Hematopoietic multipotent progenitor cell treated with erythropoietin and hydrocortisone succinate and interleukin-3 and kit ligand, for 17 days (in vitro differentiated cells): Measurements from ENCODE around the gene ECPAS.
"Not testable (repeated sequence)": the region's sequence is repeated elsewhere in the genome, so short reads cannot be mapped to it uniquely, and the experiment has no call there.

Experiments
- DNase-seq: peaks from one replicate; pipeline ENCODE4 v3.0.0-alpha.2; 2015; ENCODE audit warnings: low spot score

The ECPAS gene

DNA sequence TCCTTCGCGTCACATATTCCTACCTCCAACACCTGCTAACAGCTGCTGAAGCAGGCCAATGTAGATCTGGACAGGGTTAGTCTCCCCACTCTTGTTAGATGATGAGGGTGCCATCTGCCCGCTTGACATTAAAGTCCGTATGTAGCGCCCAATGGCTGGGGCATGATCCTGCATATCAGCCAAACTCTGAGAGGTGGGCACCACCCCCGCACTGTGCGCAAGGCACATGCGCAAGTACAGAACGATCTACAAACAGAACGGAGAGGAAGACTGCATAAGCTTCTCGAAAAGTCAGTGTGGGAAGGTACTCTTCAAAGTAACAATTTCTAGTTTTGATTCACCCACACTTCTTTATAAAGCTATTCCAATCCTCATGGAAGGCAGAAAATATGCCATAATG is 69.8 kb downstream of the ECPAS start:
- no peak for DNase-seq

- no peak for DNase-seq
These were observed 70.2 kb downstream of the ECPAS start for GRCh38 chr9:111413996-111414395.

- DNase-seq: no peak
These were observed 71.9 kb downstream of the ECPAS start for GRCh38 chr9:111412280-111412679.

DNA sequence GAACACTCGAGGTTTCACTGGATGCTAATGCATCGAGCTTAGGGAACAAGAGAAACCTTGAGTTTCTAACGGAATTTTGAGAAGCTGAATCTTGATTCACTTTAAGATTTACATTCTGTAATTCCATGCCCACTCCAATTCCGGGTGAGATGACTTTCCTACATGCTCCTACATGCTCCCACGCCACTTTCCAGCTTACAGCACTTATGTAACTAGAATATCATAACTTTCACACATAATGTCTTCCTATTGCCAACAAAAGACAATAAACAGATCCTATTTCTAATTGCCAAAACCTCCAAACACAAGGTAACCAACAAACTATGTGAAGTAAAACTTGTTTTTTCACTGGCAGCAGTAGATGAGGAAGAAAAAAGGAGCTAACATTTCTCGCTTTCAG is 72.9 kb downstream of the ECPAS start:
- DNase-seq: no peak

GRCh38 chr9:111407813-111408212 is 76.4 kb downstream of the ECPAS start:
- DNase-seq: no peak

GRCh38 chr9:111405701-111406100 is 78.5 kb downstream of the ECPAS start:
- no peak for DNase-seq

DNA sequence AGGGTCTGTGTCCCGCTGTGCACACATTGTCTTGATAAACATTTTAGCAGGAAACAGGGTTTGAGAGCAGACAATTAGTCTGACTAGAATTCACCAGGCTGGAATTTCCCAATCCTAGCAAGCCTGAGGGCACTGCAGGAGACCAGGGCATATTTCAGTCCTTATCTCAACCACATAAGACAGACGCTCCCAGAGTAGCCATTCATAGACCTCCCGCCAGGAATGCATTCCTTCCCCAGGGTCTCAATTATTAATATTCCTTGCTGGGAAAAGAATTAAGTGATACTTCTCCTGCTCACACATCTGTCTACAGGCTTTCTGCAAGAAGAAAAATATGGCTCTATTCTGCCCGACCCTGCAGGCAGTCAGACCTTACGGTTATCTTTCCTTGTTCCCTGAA is 82.7 kb downstream of the ECPAS start:
- DNase-seq: not testable (repeated sequence)

DNA sequence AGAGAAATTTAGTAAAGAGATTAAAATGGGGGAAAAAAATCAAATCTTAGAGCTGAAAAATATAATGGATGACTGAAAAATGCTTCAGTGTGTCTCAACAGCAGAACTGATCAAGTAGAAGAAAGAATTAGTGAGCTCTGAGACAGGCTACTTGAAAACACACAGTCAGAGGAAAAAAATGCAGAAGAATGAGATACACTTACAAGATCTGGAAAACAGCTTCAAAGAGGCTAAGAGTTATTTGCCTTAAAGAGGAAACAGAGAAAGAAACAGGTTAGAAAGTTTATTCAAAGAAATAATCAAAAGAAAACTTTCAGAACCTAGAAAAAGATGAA is 83.7 kb downstream of the ECPAS start:
- DNase-seq: no peak

DNA sequence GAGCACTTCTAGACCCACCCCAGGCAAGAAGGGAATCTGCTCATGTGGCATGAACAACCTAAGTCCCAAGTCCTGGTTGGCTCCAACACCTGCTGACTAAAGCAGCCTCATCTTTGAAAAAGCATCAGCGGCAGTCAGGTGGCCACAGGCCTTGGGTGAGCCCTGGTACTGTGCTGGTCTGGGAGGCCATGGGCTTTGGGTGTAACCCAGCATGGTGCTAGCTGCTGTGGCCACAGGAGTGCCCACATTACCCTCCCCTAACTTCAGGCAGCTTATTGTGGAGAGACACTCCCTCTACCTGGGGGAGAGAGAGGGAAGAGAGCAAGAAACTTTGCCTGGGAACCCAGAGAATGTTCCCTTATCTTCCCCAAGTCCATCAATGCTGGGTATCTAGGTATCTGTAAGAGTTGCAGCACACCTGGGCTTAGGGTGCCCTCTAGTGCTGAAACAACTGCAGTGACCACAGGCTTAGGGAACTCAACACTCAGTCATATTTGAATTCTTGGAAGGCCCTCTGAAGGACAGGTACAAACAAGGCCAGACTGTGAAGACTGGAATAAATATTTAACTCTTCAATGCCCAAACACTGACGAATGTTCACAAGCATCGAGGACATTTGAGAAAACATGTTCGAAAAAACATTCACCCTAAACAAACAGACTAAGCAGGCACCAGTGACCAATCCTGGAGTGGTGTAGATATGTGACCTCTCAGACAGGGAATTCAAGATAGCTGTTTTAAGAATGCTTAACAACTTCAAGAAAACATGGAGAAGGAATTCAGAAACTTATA is 84.2 kb downstream of the ECPAS start:
- peak; percentile 39 for DNase-seq

DNA sequence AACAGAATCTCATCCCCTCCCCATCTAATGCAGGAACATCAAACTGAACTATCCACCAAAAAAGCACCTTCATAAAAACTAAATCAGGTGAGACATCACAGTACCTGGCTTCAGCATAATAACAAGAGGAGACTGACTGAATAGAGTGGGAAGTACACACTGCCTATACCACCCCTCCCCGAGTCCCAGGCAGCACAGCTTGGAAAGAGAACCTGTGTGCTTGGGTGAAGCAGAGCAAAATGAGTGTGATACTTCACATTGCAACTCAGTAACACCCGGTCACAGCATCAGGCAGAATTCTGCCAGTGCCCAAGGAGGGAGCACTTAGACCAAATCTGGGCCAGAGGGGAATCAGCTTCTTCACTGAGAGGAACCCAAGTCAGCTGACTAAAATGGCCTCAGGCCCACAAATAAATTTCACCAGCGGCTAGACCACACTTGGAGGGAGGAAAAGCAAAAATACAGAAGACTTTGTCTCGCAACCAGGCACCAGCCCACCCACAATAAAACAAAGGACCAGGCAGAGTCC is 84.9 kb downstream of the ECPAS start:
- no peak for DNase-seq

GRCh38 chr9:111393971-111394370 is 90.2 kb downstream of the ECPAS start:
- DNase-seq: no peak

- no peak for DNase-seq
These were observed 94.8 kb downstream of the ECPAS start for GRCh38 chr9:111389406-111389805.

GRCh38 chr9:111386386-111386785 is 97.8 kb downstream of the ECPAS start:
- DNase-seq: no peak

- DNase-seq: no peak
These were observed 103.2 kb downstream of the ECPAS start for GRCh38 chr9:111381006-111381405.

DNA sequence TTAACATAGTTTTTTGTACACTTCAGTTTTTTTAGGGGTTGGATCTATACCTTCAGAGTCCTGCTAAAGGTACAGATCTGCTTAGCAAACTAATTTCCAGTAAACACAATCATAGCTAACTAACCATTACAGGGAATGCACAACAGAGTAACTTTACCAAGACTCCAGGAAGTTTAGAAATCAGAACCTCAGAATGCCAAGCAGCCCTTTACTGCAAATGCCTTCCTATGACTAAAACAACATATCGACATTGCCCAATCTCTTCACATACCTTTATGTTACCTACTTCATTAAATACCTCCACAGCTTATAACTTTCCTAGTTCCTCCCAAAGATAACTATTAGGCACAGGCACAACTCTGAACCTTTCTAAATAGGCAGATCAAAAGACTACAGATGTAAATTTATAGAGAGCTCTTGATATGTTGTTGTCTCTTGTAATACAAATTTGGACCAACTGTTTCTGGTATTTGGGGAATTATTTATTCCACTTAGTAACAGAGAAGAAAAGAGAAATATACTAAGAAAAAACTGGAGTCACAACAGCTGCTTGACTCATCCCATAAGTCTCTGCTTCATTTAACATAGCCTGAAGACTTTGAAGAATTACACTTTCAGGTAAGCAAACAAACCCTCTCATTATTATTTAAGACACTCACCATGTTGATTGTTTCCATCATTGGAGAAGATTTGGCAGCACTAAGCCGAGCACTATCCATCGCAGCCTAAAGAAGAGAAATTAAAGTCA is 108.2 kb downstream of the ECPAS start:
- no peak for DNase-seq

DNA sequence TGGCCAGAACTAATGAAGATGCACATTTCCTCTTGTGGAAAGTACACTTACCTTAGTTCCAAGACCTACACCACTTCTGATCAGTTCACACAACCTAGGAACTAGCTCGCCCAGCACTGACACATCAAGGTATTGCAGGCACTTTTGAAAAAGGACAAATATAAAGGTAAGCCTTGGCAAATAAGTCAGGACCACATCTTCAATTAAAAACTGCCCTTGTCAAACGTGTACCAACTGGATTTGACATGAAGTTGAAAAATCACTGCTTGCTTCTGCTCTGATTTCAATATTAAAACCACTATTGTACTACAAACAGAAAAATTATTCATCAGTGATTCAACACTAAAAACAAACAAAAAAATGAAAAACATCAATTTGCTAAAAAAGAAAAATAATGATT is 109.1 kb downstream of the ECPAS start:
- no peak for DNase-seq

GRCh38 chr9:111372297-111372696 is 111.9 kb downstream of the ECPAS start:
- no peak for DNase-seq

- DNase-seq: no peak
These were observed 117.2 kb downstream of the ECPAS start for GRCh38 chr9:111366978-111367377.

DNA sequence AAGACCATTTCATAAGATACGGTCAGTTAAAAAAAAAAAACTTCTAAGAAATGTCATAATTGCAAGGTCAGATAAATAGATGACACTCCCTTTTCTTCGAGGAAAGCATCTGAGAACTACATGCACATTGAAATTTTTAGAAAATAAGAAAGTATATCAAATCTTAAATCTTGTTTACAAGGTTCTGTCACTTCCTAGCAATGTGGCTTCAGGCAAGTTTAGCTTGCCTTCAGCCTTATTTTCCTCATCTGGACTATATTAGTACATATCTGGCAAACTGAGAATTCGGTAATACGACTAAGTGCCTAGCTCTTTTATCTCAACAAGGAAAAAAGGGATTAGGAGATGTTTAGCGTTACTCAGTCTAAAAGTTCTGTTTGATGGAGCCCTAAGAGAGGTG is 121.7 kb downstream of the ECPAS start:
- DNase-seq: peak; percentile 21

GRCh38 chr9:111360881-111361280 is 123.3 kb downstream of the ECPAS start:
- DNase-seq: no peak

GRCh38 chr9:111356481-111357244 is 127.5 kb downstream of the ECPAS start:
- no peak for DNase-seq

DNA sequence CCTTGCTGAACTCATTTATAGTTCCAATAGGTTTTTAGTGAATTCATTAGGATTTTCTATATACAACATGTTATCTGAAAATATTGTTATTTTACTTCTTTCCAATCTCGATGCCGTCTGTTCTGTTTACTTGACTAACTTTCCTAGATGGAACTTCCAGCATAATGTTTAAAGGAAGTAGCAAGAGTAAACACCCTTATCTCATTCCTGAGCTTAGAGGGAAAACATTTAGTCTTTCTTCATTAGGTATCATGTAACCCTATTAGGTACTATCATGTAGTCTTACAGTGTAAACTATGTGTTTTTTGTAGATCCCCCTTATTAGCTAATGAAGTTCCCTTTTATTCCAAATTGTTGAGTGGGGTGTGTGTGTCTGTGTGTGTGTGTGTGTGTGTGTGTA is 131.6 kb downstream of the ECPAS start:
- DNase-seq: no peak

- no peak for DNase-seq
These were observed 133.6 kb downstream of the ECPAS start for GRCh38 chr9:111350556-111350955.
